GM13977 (cell line): ENCODE results near the gene PRKCZ.

ENCODE experiments used
- DNase-seq: peaks from one replicate; pipeline ENCODE4 v3.0.0; 2012; ENCODE audit warnings: low spot score
- in situ Hi-C: fragments of 300-500 bp; cut with MboI; formaldehyde crosslinking; loops from one replicate; pipeline ENCODE4 v1.12.0; 2022; ENCODE audit warnings: low sequenced_read_pairs, low pct_unique_long_range_greater_than_20kb, mixed read lengths, inconsistent platforms; ENCODE audit not compliant: unreplicated experiment
- TF ChIP-seq, protein P1 (sequence below): IDR thresholded peaks from 2 replicates; pipeline ENCODE4 v1.5.1; 2012; ENCODE audit warnings: mild to moderate bottlenecking, control low read depth; ENCODE audit not compliant: insufficient read depth; ENCODE audit errors: extremely low read depth, missing control alignments

The PRKCZ gene

DNA sequence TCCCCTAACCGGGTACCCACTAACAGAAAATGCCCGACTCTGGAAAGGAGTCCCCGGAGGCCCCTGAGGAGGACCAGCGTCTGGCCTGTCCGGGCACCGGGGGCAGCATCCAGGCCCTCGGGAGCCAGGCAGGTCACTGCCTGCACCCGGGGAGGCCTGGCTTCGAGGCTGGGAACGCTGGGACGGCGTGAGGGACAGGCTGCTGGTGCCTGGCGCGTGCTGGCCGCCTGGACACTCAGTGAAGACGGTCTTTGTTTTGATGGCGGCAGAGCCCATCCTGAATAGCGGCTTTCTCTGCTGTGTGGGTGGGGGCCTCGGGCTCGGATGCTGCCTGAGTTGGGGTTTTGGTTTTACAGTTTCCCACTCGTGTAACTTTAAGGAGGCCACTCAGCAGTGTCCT, 37.6 kb downstream of the PRKCZ start:
- DNase-seq, result no peak
- TF ChIP-seq, protein P1, sequence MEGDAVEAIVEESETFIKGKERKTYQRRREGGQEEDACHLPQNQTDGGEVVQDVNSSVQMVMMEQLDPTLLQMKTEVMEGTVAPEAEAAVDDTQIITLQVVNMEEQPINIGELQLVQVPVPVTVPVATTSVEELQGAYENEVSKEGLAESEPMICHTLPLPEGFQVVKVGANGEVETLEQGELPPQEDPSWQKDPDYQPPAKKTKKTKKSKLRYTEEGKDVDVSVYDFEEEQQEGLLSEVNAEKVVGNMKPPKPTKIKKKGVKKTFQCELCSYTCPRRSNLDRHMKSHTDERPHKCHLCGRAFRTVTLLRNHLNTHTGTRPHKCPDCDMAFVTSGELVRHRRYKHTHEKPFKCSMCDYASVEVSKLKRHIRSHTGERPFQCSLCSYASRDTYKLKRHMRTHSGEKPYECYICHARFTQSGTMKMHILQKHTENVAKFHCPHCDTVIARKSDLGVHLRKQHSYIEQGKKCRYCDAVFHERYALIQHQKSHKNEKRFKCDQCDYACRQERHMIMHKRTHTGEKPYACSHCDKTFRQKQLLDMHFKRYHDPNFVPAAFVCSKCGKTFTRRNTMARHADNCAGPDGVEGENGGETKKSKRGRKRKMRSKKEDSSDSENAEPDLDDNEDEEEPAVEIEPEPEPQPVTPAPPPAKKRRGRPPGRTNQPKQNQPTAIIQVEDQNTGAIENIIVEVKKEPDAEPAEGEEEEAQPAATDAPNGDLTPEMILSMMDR, result no peak
- in situ Hi-C loops, result no loop called here

DNA sequence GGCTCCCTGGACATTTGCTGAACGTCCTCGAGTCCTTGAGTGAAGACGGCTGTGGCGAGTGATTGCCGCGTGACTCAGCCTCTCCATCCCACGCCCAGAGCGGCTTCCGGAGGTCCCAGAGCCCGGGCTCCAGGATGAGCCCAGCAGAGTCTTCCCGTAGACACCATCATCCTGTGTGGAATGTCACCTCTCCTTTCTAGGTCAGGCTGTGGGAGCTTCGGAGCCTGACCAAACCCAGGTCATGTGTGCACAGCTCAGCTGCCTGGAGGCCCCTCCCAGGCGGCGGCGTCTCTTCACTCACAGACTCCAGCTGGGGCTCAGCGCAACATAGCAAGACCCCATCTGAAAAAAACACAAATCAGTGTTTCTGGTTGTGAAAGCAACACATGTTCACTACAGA, 38.2 kb downstream of the PRKCZ start:
- TF ChIP-seq, protein P1, result no peak
- no peak for DNase-seq
- in situ Hi-C loops, result no loop called here

DNA sequence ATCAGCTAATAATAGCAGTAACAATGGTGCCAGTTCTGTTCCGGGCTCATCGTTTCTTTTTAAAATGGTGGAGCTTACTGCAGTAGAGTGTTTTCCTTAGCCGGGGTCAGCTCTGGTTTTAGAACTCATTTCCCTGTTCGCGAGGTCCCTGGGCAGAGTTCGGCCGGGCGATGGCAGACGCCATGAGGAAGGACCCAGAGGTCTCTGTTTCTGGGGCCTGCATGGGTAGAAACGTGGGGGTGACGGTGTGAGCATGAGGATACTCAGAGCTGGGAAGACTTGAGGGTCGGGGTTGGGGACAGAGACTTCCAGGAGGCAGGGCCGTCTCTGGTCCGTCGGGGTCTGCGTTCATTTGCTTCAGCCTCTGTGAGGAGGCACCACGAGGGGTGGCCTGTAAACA, 38.8 kb downstream of the PRKCZ start:
- DNase-seq, result no peak
- in situ Hi-C loops, result no loop called here
- TF ChIP-seq, protein P1, result no peak

DNA sequence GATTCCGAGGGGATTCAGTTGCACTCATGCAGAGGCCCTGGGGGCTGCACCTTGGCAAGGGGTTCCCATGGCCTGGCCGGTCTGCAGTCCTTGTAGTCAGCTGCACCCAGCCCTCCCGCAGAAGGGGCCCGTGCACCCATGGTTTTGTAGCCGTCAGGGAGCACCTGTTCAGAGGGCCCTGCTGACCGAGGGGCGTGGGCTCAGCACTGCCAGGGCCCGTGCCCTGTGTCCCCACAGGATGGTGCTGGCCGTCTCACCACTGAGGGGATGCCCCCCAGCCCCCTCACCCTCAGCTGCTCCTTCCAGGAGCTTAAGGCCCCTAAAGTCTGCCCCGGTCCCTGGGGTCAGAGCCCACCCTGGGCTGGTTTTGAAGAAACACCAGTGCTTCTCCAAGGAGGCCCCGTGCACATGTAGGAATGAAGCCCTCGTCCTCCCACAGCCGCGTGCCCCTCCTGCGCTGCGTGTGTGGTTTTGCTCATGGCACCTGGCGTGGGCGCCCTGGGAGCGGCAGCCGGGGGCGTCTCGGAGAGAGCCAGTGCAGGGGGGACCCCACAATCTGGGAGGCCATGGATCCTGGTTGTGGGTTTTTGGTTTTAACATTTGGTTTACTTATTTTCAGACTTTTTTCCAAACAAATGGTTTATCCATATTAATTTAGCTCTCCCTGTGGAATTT, 40.1 kb downstream of the PRKCZ start:
- DNase-seq, result no peak
- TF ChIP-seq, protein P1, result no peak
- in situ Hi-C loops, result no loop called here

DNA sequence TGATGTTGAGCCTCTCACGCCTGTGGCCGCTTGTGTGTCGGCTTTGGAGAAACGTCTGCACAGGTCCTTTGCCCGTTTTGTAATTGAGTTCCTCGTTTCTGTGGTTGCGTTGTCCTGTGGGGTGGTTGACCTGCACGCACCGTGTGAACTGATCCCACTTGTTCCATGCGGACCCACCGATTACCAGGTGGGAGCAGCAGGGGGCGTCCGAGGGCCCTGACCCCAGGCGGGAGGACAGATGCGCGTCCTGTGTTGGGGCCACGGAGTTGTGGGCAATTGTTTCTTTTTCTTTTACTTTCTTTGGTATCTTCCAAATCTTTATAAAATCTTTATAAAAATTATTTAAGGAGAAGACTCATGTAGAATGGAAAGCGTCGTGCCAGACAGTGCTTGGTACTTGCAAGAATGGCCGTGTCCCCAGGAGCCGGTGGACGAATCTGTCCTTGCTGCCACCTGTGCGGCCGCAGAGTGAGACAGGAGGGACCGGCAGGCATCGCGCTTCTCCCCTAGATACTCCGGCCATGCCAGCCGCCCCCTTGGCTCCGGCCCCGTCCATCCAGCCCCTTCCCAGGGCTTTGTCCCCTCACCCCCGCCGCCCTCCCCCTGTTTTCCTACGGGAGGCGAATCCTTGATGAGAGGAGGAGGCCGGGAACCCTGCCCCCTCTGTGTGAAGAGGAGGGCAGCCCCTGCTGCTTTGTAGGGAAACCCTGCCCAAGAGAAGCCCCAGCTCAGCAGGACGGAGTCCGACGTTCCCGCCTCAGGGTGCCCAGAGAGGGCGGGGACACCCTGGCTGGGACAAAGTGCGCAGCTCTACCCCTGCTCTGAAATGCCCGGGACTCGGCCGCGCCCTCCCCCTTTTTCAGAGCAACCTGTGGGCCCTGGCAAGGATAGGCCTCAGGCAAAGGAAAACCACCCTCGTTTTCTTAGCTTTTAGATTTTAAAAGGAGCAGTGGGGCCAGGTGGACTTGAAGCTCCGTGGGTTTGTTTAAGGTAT, 41.7 kb downstream of the PRKCZ start:
- no peak for DNase-seq
- in situ Hi-C loops, result no loop called here
- TF ChIP-seq, protein P1, result peak; percentile 34

DNA sequence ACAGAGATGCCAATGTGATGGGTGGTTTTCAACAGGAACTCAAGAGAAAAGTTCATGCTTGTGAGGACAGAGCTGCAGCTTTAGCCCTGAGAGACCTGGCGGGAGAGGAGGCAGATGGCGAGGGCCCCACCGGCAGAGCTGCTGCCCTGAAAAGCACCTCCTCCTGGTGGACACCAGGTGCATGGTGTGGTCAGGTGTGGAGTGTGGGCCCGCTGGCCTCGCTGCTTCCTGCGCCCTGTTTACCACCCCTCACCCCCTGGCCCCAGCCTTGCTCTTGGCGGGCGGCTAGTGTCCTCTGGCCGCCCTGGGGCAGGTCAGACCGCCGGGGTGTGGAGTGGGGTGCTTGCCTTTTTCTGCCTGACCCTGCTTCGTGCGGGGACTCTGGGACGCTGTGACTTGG, 42.8 kb downstream of the PRKCZ start:
- TF ChIP-seq, protein P1, result no peak
- in situ Hi-C loops, result no loop called here
- no peak for DNase-seq
